ENCODE data around the gene UGT1A3.

Gene UGT1A3

GRCh38 chr2:233772153-233772552 is 43.3 kb downstream of the UGT1A3 start:
- no peak overlapping the region for H2AFZ ChIP-seq (ENCODE audit: low read depth)
- no peaks in the 10 kb centered on the region for H3K36me3 ChIP-seq (ENCODE audit: insufficient read depth)
- H4K20me1 ChIP-seq (ENCODE audit: insufficient read depth), result no peaks in the 10 kb centered on the region
- no peaks in the 10 kb centered on the region for H3K4me1 ChIP-seq (ENCODE audit: low read depth, poor library complexity, severe bottlenecking)
- no peak overlapping the region for H3K4me2 ChIP-seq
- no peak overlapping the region for H3K4me3 ChIP-seq (IDR thresholded peaks at IDR 0.05; ENCODE audit: insufficient read depth, low read depth, low read length)
- H3K79me2 ChIP-seq (ENCODE audit: insufficient read depth, low read depth), result no peaks in the 10 kb centered on the region
- no peaks in the 10 kb centered on the region for H3K27me3 ChIP-seq (ENCODE audit: insufficient read depth, low read depth)
- no peak overlapping the region for H3K27ac ChIP-seq
- no peak overlapping the region for H3K9ac ChIP-seq
- TF ChIP-seq, protein P1, sequence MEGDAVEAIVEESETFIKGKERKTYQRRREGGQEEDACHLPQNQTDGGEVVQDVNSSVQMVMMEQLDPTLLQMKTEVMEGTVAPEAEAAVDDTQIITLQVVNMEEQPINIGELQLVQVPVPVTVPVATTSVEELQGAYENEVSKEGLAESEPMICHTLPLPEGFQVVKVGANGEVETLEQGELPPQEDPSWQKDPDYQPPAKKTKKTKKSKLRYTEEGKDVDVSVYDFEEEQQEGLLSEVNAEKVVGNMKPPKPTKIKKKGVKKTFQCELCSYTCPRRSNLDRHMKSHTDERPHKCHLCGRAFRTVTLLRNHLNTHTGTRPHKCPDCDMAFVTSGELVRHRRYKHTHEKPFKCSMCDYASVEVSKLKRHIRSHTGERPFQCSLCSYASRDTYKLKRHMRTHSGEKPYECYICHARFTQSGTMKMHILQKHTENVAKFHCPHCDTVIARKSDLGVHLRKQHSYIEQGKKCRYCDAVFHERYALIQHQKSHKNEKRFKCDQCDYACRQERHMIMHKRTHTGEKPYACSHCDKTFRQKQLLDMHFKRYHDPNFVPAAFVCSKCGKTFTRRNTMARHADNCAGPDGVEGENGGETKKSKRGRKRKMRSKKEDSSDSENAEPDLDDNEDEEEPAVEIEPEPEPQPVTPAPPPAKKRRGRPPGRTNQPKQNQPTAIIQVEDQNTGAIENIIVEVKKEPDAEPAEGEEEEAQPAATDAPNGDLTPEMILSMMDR (conservative IDR thresholded peaks at IDR 0.05; ENCODE audit: low read depth, low read length), result no peak

DNA sequence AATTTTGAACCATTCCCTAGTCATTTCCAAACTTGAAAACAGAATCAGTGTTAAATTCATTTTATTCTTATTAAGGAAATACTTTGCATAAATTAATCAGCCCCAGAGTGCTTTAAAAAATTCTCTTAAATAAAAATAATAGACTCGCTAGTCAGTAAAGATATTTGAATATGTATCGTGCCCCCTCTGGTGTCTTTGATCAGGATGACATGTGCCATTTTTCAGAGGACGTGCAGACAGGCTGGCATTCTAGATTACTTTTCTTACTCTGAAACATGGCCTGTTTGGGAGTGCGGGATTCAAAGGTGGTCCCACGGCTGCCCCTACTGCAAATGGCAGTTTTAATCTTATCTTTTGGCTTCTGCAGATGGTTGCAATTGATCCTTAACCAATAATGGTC is 43.7 kb downstream of the UGT1A3 start:
- no peaks in the 10 kb centered on the region for H3K27me3 ChIP-seq (ENCODE audit: insufficient read depth, low read depth)
- H3K27ac ChIP-seq, result no peak overlapping the region
- TF ChIP-seq, protein P1 (conservative IDR thresholded peaks at IDR 0.05; ENCODE audit: low read depth, low read length), result no peak
- no peak overlapping the region for H3K9ac ChIP-seq
- no peaks in the 10 kb centered on the region for H4K20me1 ChIP-seq (ENCODE audit: insufficient read depth)
- H3K4me3 ChIP-seq (IDR thresholded peaks at IDR 0.05; ENCODE audit: insufficient read depth, low read depth, low read length), result no peak overlapping the region
- no peaks in the 10 kb centered on the region for H3K36me3 ChIP-seq (ENCODE audit: insufficient read depth)
- no peak overlapping the region for H2AFZ ChIP-seq (ENCODE audit: low read depth)
- no peaks in the 10 kb centered on the region for H3K79me2 ChIP-seq (ENCODE audit: insufficient read depth, low read depth)
- no peak overlapping the region for H3K4me2 ChIP-seq
- no peaks in the 10 kb centered on the region for H3K4me1 ChIP-seq (ENCODE audit: low read depth, poor library complexity, severe bottlenecking)

GRCh38 chr2:233773854-233774253 is 45.0 kb downstream of the UGT1A3 start:
- Histone ChIP-seq H3K36me3 (ENCODE audit: insufficient read depth) (no peaks in the 10 kb centered on the region), H3K27ac (no peak overlapping the region), H3K4me2 (no peak overlapping the region), H3K27me3 (ENCODE audit: insufficient read depth, low read depth) (no peaks in the 10 kb centered on the region), H4K20me1 (ENCODE audit: insufficient read depth) (no peaks in the 10 kb centered on the region), H3K79me2 (ENCODE audit: insufficient read depth, low read depth) (no peaks in the 10 kb centered on the region), H3K4me1 (ENCODE audit: low read depth, poor library complexity, severe bottlenecking) (no peaks in the 10 kb centered on the region), H3K9ac (no peak overlapping the region), H2AFZ (ENCODE audit: low read depth) (no peak overlapping the region), H3K4me3 (IDR thresholded peaks at IDR 0.05; ENCODE audit: insufficient read depth, low read depth, low read length) (no peak overlapping the region)
- TF ChIP-seq, protein P1 (conservative IDR thresholded peaks at IDR 0.05; ENCODE audit: low read depth, low read length), result no peak

DNA sequence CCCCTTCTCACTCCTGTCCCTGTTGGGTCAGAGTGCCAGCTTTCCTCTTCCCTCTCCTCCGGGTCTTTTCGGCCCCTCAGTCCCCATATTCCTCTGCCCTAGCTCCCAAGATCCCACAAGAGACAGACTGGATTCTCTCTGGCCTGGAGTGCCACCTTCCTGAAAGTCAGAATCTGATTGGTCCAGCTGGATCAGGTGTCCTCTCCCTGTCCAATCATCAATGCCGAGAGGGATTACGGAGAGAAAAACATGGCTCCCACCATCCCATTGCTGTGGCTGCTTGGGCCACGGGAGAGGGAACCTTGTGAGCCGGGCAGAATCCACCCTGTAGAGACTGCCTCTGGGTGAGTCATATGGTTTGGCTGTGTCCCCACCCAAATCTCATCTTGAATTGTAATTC is 46.6 kb downstream of the UGT1A3 start:
- no peaks in the 10 kb centered on the region for H4K20me1 ChIP-seq (ENCODE audit: insufficient read depth)
- H3K4me3 ChIP-seq (IDR thresholded peaks at IDR 0.05; ENCODE audit: insufficient read depth, low read depth, low read length), result no peak overlapping the region
- no peaks in the 10 kb centered on the region for H3K36me3 ChIP-seq (ENCODE audit: insufficient read depth)
- H3K4me2 ChIP-seq, result no peak overlapping the region
- H3K9ac ChIP-seq, result no peak overlapping the region
- no peak overlapping the region for H2AFZ ChIP-seq (ENCODE audit: low read depth)
- no peaks in the 10 kb centered on the region for H3K27me3 ChIP-seq (ENCODE audit: insufficient read depth, low read depth)
- TF ChIP-seq, protein P1 (conservative IDR thresholded peaks at IDR 0.05; ENCODE audit: low read depth, low read length), result no peak
- no peaks in the 10 kb centered on the region for H3K4me1 ChIP-seq (ENCODE audit: low read depth, poor library complexity, severe bottlenecking)
- H3K27ac ChIP-seq, result no peak overlapping the region
- H3K79me2 ChIP-seq (ENCODE audit: insufficient read depth, low read depth), result no peaks in the 10 kb centered on the region

All from KMS-11 (cell line).